GM23338 (cell line): ENCODE results near the gene EPHB1. TPM values are rescaled to one million over a fixed set of nuclear protein-coding genes. Genes with fewer than 3 reads are reported as not detected.

Experiments
- ATAC-seq: fragments of 200-7000 bp; cut with Tn5 transposase; 3 replicates; pipeline ENCODE4 v1.9.1; 2020
- DNase-seq: peaks from one replicate; pipeline ENCODE4 v3.0.0-alpha.2; 2015; ENCODE audit warnings: low spot score
- H2AFZ ChIP-seq: fragments of 200-600 bp; sonication (generic); 2 replicates; pipeline ENCODE4 v1.8.0; 2016; ENCODE audit warnings: antibody characterized with exemption, mild to moderate bottlenecking, moderate library complexity
- H3F3A ChIP-seq: fragments of 200-600 bp; sonication (generic); replicated peaks from 2 replicates; pipeline ENCODE4 v1.8.0; 2017; ENCODE audit warnings: antibody characterized with exemption, mixed run types, low read depth
- H3K27ac ChIP-seq: fragments of 200-600 bp; sonication (generic); 2 replicates; pipeline ENCODE4 v1.6.1; 2016; ENCODE audit warnings: low read depth
- H3K27me3 ChIP-seq: fragments of 200-600 bp; sonication (generic); 2 replicates; pipeline ENCODE4 v1.8.0; 2016; ENCODE audit warnings: mild to moderate bottlenecking, mixed run types, moderate library complexity; ENCODE audit not compliant: insufficient read depth
- H3K36me3 ChIP-seq: fragments of 200-600 bp; sonication (generic); 2 replicates; pipeline ENCODE4 v1.8.0; 2016; ENCODE audit warnings: mild to moderate bottlenecking; ENCODE audit not compliant: insufficient read depth
- H3K4me1 ChIP-seq: fragments of 200-600 bp; sonication (generic); 2 replicates; pipeline ENCODE4 v1.8.0; 2016; ENCODE audit warnings: mild to moderate bottlenecking, moderate library complexity; ENCODE audit not compliant: insufficient read depth
- H3K4me2 ChIP-seq: fragments of 200-600 bp; sonication (generic); 2 replicates; pipeline ENCODE4 v1.7.1; 2017; ENCODE audit warnings: mixed run types
- H3K4me3 ChIP-seq: fragments of 200-600 bp; sonication (generic); 2 replicates; pipeline ENCODE4 v1.6.1; 2016; ENCODE audit warnings: mixed run types
- H3K79me2 ChIP-seq: fragments of 200-600 bp; sonication (generic); replicated peaks from 2 replicates; pipeline ENCODE4 v1.8.0; 2017; ENCODE audit warnings: mild to moderate bottlenecking; ENCODE audit not compliant: insufficient read depth
- H3K9me2 ChIP-seq: fragments of 200-600 bp; sonication (generic); 2 replicates; pipeline ENCODE4 v1.8.0; 2017; ENCODE audit not compliant: insufficient read depth
- H4K20me1 ChIP-seq: fragments of 200-600 bp; sonication (generic); replicated peaks from 2 replicates; pipeline ENCODE4 v1.8.0; 2017; ENCODE audit warnings: mild to moderate bottlenecking; ENCODE audit not compliant: insufficient read depth
- H3K27ac Mint-ChIP-seq: 2 replicates; pipeline ENCODE4 v1.8.0; 2020; ENCODE audit warnings: inconsistent platforms, mild to moderate bottlenecking, moderate library complexity, mixed read lengths
- H3K27me3 Mint-ChIP-seq: 3 replicates; pipeline ENCODE4 v1.8.0; 2022; ENCODE audit warnings: low read depth, mild to moderate bottlenecking, moderate library complexity, mixed read lengths, inconsistent platforms; ENCODE audit not compliant: insufficient read depth, poor library complexity
- H3K36me3 Mint-ChIP-seq: 3 replicates; pipeline ENCODE4 v1.8.0; 2021; ENCODE audit warnings: low read depth, mild to moderate bottlenecking, inconsistent platforms, moderate library complexity, mixed read lengths
- H3K4me1 Mint-ChIP-seq: 3 replicates; pipeline ENCODE4 v1.8.0; 2020; ENCODE audit warnings: mild to moderate bottlenecking, inconsistent platforms, mixed read lengths
- H3K4me3 Mint-ChIP-seq: 3 replicates; pipeline ENCODE4 v1.8.0; 2021; ENCODE audit warnings: moderate library complexity, mild to moderate bottlenecking, inconsistent platforms, mixed read lengths
- H3K9me3 Mint-ChIP-seq: 3 replicates; pipeline ENCODE4 v1.8.0; 2020; ENCODE audit warnings: moderate library complexity, mild to moderate bottlenecking, inconsistent platforms, mixed read lengths
- CREB1 ChIP-seq: fragments of 250-450 bp; sonication (Bioruptor Pico); IDR thresholded peaks from 2 replicates; pipeline ENCODE4 v1.5.0; 2020; ENCODE audit warnings: low read depth, mild to moderate bottlenecking, moderate library complexity
- CTCF ChIP-seq, 2 experiments: fragments of 200-600 bp in 1 of 2; sonication (generic) in 1 of 2; conservative IDR thresholded peaks; 2 replicates each; pipeline versions ENCODE4 v1.5.1 to v1.6.1; 2016 to 2017; ENCODE audit warnings: antibody characterized with exemption in 2 of 2, low read depth in 2 of 2, mild to moderate bottlenecking in 2 of 2, moderate library complexity in 1 of 2
- ETS1 ChIP-seq: IDR thresholded peaks from 2 replicates; pipeline ENCODE4 v1.6.1; 2016; ENCODE audit warnings: antibody characterized with exemption
- EZH2 ChIP-seq: fragments of 200-600 bp; sonication (generic); IDR thresholded peaks from one replicate; pipeline ENCODE4 v1.8.0; 2017; ENCODE audit warnings: antibody characterized with exemption, mild to moderate bottlenecking, low read depth; ENCODE audit not compliant: unreplicated experiment
- EZH2phosphoT487 ChIP-seq: fragments of 200-600 bp; sonication (generic); IDR thresholded peaks from one replicate; pipeline ENCODE4 v1.8.1; 2018; ENCODE audit warnings: antibody characterized with exemption; ENCODE audit not compliant: unreplicated experiment
- JUNB ChIP-seq: IDR thresholded peaks from one replicate; pipeline ENCODE4 v1.6.1; 2016; ENCODE audit warnings: antibody characterized with exemption; ENCODE audit not compliant: unreplicated experiment
- NANOG ChIP-seq: IDR thresholded peaks from 2 replicates; pipeline ENCODE4 v1.6.1; 2016; ENCODE audit warnings: antibody characterized with exemption, borderline replicate concordance
- POLR2AphosphoS5 ChIP-seq: IDR thresholded peaks from 2 replicates; pipeline ENCODE4 v1.6.1; 2016; ENCODE audit warnings: antibody characterized with exemption, low read depth
- REST ChIP-seq: IDR thresholded peaks from one replicate; pipeline ENCODE4 v1.6.1; 2018; ENCODE audit warnings: antibody characterized with exemption; ENCODE audit not compliant: unreplicated experiment
- STAT1 ChIP-seq: IDR thresholded peaks from one replicate; pipeline ENCODE4 v1.6.1; 2016; ENCODE audit warnings: antibody characterized with exemption; ENCODE audit not compliant: unreplicated experiment
- ZNF114 ChIP-seq: fragments of 250-450 bp; sonication (Bioruptor Pico); IDR thresholded peaks from 2 replicates; pipeline ENCODE4 v1.5.0; 2020; ENCODE audit warnings: mild to moderate bottlenecking, moderate library complexity
- ZNF331 ChIP-seq: fragments of 250-450 bp; sonication (Bioruptor Pico); IDR thresholded peaks from 2 replicates; pipeline ENCODE4 v1.5.0; 2020; ENCODE audit warnings: low read depth, mild to moderate bottlenecking, moderate library complexity
- ZNF462 ChIP-seq: fragments of 250-450 bp; sonication (Bioruptor Pico); IDR thresholded peaks from 2 replicates; pipeline ENCODE4 v1.5.0; 2020; ENCODE audit warnings: mild to moderate bottlenecking, moderate library complexity
- polyA plus RNA-seq: library from polyadenylated mRNA; unstranded; fragments of >200 nt; fragmentation: Nextera tagmentation; extraction: Ambion mirVana; gene quantifications from 2 replicates; pipeline ENCODE4 v1.2.1, GENCODE V29; 2016
- total RNA-seq: library from RNA; depleted of rRNA; stranded (reverse); fragments of >200 nt; shearing (Covaris generic); gene quantifications from 2 replicates; pipeline ENCODE4 v1.2.3, GENCODE V29; 2014

Gene EPHB1
- total and polyA plus RNA-seq, 2 experiments from 2014 or later = 2.7 to 5.2 TPM

GRCh38 chr3:135007607-135008006 is 212.5 kb downstream of the EPHB1 start:
- TF ChIP-seq ETS1 (no peak), ZNF114 (CRISPR knock-in tag) (no peak), STAT1 (no peak), NANOG (no peak), REST (no peak), ZNF462 (CRISPR knock-in tag) (no peak), EZH2phosphoT487 (no peak), JUNB (no peak), POLR2AphosphoS5 (no peak), ZNF331 (CRISPR knock-in tag) (no peak), EZH2 (no peak), CTCF (conservative IDR thresholded peaks at IDR 0.05; ENCODE audit: low read depth in 2 of 2) (no peak), CREB1 (no peak)
- peaks cover 2% of the 10 kb centered on the region for H3K27me3 Mint-ChIP-seq
- H3K4me1 ChIP-seq = no peaks in the 10 kb centered on the region
- no peak overlapping the region for H3K4me2 ChIP-seq
- no peaks in the 10 kb centered on the region for H3K27me3 ChIP-seq
- H4K20me1 ChIP-seq = no peaks in the 10 kb centered on the region
- H3K4me1 Mint-ChIP-seq = no peaks in the 10 kb centered on the region
- no peaks in the 10 kb centered on the region for H3K79me2 ChIP-seq
- H3K36me3 Mint-ChIP-seq = peaks cover 17% of the 10 kb centered on the region
- H3K9me3 Mint-ChIP-seq = peaks cover 27% of the 10 kb centered on the region
- no peak overlapping the region for H3K27ac ChIP-seq
- DNase-seq = no peak
- no peak for ATAC-seq
- H3K27ac Mint-ChIP-seq = no peak overlapping the region; the same call in 1 of the 2 replicates
- peaks cover 9% of the 10 kb centered on the region; the same call in 1 of the 2 replicates for H3K36me3 ChIP-seq
- peaks cover 5% of the 10 kb centered on the region; the same call in 1 of the 2 replicates for H3K9me2 ChIP-seq
- H2AFZ ChIP-seq = no peak overlapping the region
- H3F3A ChIP-seq = no peaks in the 10 kb centered on the region
- H3K4me3 Mint-ChIP-seq = no peak overlapping the region
- no peak overlapping the region for H3K4me3 ChIP-seq
